OCI-LY3 (cell line): Measurements from ENCODE around the gene TEDC1.

Source experiments
- CTCF ChIP-seq: fragments of 200-600, 300-600 bp; sonication (generic); IDR thresholded peaks from 2 replicates; pipeline ENCODE4 v1.5.1; 2014; ENCODE audit warnings: antibody characterized with exemption, low read length, low read depth
- EZH2phosphoT487 ChIP-seq: fragments of 200-600 bp; shearing (Covaris generic); IDR thresholded peaks from 2 replicates; pipeline ENCODE4 v1.6.1; 2018; ENCODE audit warnings: antibody characterized with exemption, mixed run types, low read depth

- TF ChIP-seq CTCF = no peak
- no peak for TF ChIP-seq EZH2phosphoT487
Measured at GRCh38 chr14:105531894-105532623, 41.0 kb downstream of the TEDC1 start.
